Activated CD4-positive, alpha-beta T cell treated with anti-CD3 and anti-CD28 coated beads for 36 hours (primary cell): ENCODE measurements around the gene HSP90B1. TPM values are rescaled to one million over a fixed set of nuclear protein-coding genes. Genes with fewer than 3 reads are reported as not detected.

ENCODE experiments used
- total RNA-seq, 2 experiments: library from RNA; stranded (reverse); gene quantifications; one replicate each; pipeline ENCODE4 v1.2.3, GENCODE V29; 2021

HSP90B1 gene
- total RNA-seq, 2 experiments from 2014 or later: 384 to 394 TPM

Other genes starting within 250 kb of the HSP90B1 start
- gene NT5DC3, start 89.2 kb upstream of the HSP90B1 start, total RNA-seq: 1 to 10 TPM; 7.3 to 8.9 TPM
- 10 to 100 TPM; 35.4 to 37.2 TPM for gene TDG, start 35.5 kb downstream of the HSP90B1 start, total RNA-seq
- gene GLT8D2, start 119.8 kb downstream of the HSP90B1 start, total RNA-seq: under 1 TPM in 1 of 2 experiments, not detected in 1; 0.23 TPM
- 1 to 10 TPM; 6.4 to 6.5 TPM for gene HCFC2, start 134.1 kb downstream of the HSP90B1 start, total RNA-seq
- gene NFYB, start 207.8 kb downstream of the HSP90B1 start, total RNA-seq: 10 to 100 TPM; 18.8 to 27.2 TPM